Transverse colon (tissue), 4 donors: ENCODE results near the gene HORMAD2.

Source experiments
- EP300 ChIP-seq: sonication (generic); formaldehyde crosslinking; IDR thresholded peaks from one replicate; pipeline ENCODE4 v1.6.1; 2017; ENCODE audit warnings: antibody characterized with exemption, low read depth
- POLR2A ChIP-seq: fragments of 450-650 bp; IDR thresholded peaks from one replicate; pipeline ENCODE4 v1.6.1; 2016; ENCODE audit warnings: antibody characterized with exemption, mild to moderate bottlenecking, moderate library complexity
- POLR2AphosphoS5 ChIP-seq, 3 donors: sonication (generic); formaldehyde crosslinking; IDR thresholded peaks; one replicate each; pipeline ENCODE4 v1.6.1; 2016; ENCODE audit warnings: antibody characterized with exemption in 3 of 3
- TF ChIP-seq, protein P1 (sequence below), 5 experiments: fragments of 200-600 bp in 3 of 5; fragments of 450-650 bp in 2 of 5; sonication (generic) in 3 of 5; IDR thresholded peaks; 1 replicate in 2 of 5; 2 replicates in 3 of 5; pipeline ENCODE4 v1.5.1; 2016 to 2017; ENCODE audit warnings: antibody characterized with exemption in 5 of 5, inconsistent platforms in 3 of 5, mild to moderate bottlenecking in 2 of 5, moderate library complexity in 1 of 5

DNA sequence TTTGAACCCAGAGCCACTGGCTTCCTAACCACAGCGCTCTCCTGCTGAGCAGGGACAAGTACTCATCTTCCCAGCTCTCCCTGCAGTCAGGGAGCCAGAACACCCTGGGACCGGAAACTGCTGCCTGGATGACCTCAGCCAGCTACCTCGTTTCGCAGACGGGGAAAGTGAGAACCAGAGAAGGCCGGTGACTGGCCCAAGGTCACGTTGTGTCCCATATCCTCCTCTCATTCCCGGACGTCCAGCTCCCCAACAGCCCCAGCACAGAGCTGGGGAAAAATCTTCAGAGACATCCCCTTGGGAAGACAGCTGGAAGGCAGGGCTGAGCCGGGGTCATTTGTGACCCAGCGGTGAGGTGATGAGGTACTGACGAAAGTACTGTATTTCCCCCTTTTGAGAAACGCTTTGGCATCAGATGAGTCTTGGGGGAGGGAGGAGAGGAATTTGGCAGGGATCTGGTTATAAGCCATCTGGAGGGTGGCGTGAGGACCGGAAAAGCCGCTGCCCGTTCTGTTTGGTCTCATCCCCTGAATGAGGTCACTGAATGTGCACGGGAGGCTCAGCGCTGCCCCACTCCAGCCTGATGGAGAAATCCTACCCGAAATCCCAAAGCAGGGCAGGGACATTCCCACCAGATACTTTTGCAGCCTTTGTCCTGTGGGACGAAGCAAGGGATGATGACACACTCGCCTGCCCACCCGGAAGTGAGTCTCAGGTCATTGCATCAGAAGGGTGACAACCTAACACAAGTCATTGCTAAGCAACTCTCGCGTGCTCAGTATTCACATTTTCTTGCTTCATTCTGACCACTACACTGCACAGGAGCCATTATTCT is 125.2 kb downstream of the HORMAD2 start:
- TF ChIP-seq, protein P1, sequence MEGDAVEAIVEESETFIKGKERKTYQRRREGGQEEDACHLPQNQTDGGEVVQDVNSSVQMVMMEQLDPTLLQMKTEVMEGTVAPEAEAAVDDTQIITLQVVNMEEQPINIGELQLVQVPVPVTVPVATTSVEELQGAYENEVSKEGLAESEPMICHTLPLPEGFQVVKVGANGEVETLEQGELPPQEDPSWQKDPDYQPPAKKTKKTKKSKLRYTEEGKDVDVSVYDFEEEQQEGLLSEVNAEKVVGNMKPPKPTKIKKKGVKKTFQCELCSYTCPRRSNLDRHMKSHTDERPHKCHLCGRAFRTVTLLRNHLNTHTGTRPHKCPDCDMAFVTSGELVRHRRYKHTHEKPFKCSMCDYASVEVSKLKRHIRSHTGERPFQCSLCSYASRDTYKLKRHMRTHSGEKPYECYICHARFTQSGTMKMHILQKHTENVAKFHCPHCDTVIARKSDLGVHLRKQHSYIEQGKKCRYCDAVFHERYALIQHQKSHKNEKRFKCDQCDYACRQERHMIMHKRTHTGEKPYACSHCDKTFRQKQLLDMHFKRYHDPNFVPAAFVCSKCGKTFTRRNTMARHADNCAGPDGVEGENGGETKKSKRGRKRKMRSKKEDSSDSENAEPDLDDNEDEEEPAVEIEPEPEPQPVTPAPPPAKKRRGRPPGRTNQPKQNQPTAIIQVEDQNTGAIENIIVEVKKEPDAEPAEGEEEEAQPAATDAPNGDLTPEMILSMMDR (IDR thresholded peaks at IDR 0.05): no peak
- TF ChIP-seq POLR2A: no peak
- no peak for TF ChIP-seq POLR2AphosphoS5 (IDR thresholded peaks at IDR 0.05)
- TF ChIP-seq EP300: no peak
